HG03025 (cell line): ENCODE measurements around the gene TMEM131L.
"Not testable (repeated sequence)": the region's sequence is repeated elsewhere in the genome, so short reads cannot be mapped to it uniquely, and the experiment has no call there.

ENCODE experiments used
- ATAC-seq: cut with Tn5 transposase; IDR thresholded peaks from one replicate; pipeline ENCODE4 v1.9.1; 2021; ENCODE audit warnings: mild to moderate bottlenecking, moderate library complexity; ENCODE audit not compliant: unreplicated experiment, low FRiP score

TMEM131L gene

DNA sequence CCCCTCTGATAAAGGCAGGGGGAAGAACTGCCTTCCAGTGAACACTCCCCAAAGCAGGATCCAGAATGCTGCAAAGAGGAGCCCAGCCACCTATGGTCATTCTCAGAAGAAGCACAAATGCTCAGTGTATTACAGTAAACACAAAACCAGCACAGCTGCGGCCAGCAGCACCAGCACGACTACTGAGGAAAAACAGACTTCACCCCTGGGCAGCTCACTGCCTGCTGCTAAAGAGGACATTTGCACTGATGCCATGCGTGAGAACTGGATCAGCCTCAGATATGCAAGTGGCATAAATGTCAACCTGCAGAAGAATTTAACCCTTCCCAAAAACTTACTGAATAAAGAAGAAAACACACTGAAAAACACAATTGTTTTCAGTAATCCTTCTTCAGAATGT is 137.7 kb downstream of the TMEM131L start:
- ATAC-seq = no peak

- not testable (repeated sequence) for ATAC-seq
Observed at GRCh38 chr4:153609070-153609469, 142.9 kb downstream of the TMEM131L start.

DNA sequence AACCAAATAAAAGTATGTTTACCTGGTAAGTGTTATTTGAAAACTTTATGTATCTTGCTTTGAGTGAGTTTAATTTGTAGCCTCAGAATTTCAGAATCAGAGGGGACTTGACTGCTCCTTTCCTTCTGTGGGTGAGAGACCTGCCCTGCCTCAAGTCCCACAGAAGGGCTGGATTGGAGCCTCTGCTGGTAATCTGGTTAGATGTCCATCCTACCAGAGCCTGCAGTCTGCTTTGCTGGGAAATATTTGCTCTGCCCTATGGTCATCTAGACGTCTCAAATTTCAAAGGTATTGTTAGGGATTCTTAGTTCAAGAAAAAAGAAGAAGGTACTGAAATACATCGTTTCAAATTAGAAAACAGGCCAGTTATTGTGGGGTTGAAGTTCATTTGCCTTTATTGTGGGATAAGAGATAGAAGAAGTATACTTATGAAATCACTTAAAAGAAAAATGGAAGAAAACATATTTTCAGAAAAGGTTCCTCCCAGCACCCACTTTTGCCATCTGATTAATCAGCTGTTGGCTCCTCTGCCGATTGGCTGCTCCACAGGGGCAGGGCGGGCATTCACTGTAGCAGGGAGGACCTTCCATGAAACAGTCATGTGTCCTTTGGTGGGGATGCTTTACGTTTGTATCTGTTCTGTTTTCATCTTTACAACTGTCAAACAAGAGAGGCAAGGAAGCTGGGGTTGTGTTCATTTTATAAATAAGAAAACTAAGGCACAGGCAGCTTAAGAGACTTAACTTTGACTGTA is 144.6 kb downstream of the TMEM131L start:
- ATAC-seq = no peak

DNA sequence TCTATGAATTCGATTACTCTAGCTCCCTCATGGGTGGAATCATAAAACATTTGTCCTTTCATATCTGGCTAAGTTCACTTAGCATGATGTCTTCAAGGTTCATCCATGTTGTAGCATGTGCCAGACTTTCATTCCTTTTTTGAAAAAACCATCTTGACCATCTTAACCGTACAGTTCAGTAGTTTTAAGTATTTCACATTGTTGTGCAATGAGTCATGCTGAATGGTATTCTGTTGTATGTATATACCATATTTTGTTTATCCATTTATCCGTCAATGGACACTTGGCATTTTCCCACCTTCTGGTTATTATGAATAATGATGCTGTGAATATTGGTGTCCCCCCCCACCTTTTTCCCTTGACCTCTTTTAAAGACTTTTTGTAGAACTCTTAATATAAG is 145.5 kb downstream of the TMEM131L start:
- ATAC-seq = no peak

DNA sequence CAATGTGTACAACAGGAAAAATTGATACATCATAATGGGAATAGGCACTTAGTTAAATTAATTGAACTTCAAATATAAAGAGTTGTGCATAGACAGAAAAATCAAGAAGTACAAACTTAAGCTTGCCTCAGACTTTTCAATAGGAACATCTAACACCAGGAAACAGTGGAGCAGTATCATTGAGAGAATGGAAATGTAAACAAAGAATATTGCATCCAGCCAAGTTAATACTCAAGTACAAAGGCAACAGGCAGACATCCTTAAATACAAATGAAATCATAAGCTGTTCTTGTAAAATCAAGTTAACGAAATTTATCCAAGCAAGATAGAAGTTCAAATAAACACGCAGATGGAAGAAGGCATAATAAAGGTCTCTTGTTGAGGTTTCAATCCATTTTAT is 146.7 kb downstream of the TMEM131L start:
- no peak for ATAC-seq

GRCh38 chr4:153616006-153616555 is 149.9 kb downstream of the TMEM131L start:
- no peak for ATAC-seq

GRCh38 chr4:153618833-153619232 is 152.7 kb downstream of the TMEM131L start:
- ATAC-seq = no peak

GRCh38 chr4:153619811-153620210 is 153.7 kb downstream of the TMEM131L start:
- ATAC-seq = no peak

GRCh38 chr4:153620352-153620751 is 154.2 kb downstream of the TMEM131L start:
- ATAC-seq = no peak

- ATAC-seq = no peak
Observed at GRCh38 chr4:153622093-153622492, 155.9 kb downstream of the TMEM131L start.

- ATAC-seq = no peak
Observed at GRCh38 chr4:153622778-153623240, 156.6 kb downstream of the TMEM131L start.

- ATAC-seq = no peak
Observed at GRCh38 chr4:153623491-153623890, 157.3 kb downstream of the TMEM131L start.

DNA sequence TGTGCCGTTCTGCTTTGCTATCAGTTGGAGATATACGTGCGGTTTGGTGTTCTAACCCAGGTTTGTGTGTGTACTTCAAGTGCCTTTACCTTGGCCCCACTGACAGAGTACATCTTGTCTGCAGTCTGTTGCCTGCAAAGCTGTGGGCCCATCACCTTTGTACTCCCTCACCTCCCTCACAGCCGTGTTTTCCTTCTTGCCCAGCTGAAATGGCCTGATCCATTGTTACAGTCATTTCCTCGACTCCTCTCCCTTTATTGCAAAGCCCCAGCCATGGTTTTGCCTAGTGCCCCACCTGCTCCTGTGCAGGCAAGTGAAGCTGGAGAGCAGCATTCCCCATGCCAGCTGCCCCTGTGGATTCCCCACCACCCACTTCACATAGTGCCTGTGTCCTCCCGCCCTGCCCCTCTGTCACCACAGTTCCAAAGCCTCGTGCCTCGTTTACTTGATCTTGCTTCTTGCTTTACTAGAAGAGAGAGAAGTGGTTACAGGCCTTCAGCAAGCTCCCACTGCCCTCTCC is 162.7 kb downstream of the TMEM131L start:
- ATAC-seq = no peak

GRCh38 chr4:153629776-153630175 is 163.6 kb downstream of the TMEM131L start:
- ATAC-seq = no peak

DNA sequence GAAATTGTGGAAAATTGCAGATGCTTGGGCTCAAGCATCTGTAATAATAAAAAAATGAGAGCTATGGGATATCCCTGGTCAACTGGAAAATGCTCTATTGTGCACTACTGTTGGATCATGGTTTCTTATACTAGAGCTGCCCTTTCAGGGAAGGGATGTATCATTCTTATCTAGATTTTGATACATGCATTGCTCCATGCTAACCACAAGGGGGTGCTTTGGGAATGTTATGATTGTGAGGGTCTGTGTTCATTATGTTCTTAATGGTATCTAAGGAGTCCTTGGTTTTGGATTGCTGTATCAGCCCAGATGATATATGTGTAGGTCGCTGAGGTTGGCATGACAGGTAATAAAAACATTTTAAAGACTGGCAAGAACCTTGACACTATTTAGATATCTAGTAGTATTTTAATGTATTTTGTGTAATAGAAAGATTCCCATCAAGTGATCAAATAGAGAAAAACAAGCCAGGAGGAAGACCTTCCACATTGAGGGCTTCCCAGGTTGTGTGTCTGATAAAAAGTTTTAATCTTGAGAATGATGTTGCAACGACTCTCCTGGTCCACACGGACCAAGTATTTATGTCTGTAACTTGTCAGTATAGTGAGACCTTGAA is 168.7 kb downstream of the TMEM131L start:
- ATAC-seq = no peak

DNA sequence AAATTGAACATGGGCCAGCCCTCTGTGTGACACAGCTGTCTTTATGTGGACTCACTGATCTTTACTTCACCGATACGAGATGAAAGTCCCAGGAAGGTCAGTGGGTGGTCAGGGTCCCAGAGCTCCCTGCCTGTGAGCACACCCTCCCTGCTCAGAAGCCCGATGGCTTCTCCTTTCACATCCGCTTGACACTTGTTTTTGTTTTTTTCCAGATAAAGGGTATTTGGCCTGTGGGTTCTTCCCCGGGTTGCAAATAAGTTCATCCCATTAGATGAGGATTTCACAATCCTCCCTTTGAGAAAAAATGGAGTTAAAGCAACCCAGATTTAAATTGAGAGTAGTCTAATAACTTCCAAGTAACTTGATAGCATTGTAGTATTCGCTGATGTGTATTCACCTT is 169.7 kb downstream of the TMEM131L start:
- no peak for ATAC-seq

DNA sequence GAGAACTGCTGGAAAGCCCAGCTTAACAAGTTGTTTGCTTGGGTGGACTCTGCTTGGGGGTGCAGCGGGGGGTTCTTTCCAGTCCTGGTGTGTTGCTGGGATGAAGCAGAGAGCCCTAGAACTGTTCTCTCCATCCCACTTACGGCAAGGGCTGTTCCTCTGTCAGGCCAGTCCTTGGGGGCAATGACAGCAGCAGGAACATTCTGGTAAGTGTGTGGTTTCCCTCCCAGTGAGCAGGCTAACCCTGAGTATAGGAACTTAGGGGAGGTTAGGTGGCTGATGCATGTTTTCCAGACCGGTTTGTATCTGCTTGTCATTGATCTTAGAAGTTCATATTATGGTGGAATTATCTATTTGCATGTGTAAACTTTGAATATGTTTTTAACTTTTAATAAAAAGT is 171.0 kb downstream of the TMEM131L start:
- no peak for ATAC-seq

GRCh38 chr4:153638011-153638410 is 171.9 kb downstream of the TMEM131L start:
- no peak for ATAC-seq

DNA sequence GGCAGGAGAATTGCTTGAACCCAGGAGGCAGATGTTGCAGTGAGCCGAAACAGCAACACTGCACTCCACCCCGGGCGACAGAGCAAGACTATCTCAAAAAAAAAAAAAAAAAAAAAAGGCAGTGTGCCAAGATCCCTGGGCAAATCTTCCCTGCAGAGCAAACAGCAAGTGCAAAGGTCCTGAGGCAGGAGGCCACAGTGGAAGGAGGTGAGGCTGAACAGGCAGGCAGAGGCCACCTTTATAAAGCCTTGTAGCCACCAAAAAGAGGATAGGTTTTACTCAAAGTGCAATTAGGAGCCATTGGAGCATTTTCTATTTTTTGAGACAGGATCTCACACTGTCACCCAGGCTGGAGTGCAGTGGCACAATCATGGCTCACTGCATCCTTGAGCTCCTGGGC is 172.8 kb downstream of the TMEM131L start:
- ATAC-seq = no peak

DNA sequence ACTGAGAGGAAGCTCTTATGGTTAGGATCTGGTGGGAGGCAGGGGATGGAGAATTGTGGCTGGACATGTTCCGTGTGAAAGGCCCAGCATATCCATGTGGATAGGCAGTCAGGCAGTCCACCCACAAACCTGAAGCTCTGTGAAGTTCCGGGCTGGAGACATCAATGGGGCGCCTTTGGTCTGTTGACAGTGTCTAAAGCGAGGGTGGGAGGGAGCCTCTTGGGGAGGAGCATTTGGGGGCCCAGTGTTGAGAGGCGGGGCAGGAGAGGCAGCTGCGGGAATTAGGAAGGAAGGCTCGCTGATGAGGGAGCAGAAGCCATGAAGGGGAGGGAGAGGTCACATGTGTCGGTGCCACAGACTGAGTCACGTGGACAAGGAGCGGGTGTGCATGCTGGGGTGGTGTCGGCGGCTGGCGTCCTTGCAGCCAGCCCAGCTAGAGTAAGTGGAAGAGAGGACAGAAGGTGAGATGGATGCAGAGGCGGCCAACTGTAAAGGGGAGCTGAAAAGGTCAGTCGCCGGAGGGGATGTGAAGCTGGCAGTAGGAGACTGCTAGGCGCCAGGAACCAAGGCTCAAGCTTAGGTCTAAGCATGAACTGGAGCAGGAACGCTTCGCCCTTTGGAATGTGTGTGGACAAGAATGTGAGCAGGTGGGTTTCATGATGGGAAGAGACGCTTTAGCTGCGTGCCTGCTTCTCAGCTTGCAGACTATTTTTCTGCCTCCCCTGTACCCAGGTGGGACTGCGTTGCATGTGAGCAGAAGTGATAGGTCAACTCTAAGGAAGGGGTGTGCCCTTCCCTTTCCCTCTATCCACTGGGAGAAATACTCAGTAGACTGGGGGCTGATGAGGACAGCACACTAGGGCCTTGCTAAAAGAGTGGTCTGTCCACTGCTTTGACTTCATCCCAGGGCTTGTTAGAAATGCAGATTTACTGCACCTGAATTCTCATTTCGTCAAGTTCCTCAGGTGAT is 174.0 kb downstream of the TMEM131L start:
- no peak for ATAC-seq
